ENCODE measurements around the gene SCUBE3.
A peak's percentile ranks its signal among the peaks of the same experiment; 100 is the strongest.

Gene SCUBE3

DNA sequence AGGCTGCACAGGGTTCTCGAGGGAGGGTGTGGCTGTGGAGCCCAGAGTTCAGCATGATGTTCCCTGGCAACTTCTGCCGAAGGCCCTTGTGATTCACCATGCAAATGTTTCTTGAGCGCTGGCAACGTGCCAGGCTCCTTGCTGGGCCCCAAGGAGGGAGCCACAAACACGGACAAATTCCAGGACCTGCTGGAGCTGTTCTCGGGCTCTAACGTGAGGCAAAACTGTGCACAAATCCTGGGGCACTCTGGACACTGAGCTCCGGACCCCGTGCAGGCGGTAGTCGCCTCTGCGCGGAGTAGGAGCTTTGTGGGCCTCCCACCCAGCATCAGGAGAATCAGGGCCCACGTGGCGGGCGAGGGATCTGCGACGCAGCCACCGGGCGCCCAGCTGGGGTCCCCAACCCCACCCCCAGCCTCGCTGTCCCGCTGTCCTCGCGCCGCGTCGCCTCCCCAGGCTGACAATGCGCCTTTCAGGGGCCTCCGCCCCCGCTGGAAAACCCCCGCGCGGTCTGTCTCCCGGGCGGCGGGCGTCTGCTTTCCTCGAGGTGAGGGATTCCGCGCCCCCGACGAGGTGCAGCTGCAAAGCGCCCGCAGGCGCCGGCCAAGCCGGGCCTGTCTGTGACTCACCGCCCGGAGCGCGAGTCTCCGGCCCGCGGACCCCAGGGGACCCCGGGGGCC, 31.7 kb upstream of the SCUBE3 start:
- DNase-seq, result no peak

DNA sequence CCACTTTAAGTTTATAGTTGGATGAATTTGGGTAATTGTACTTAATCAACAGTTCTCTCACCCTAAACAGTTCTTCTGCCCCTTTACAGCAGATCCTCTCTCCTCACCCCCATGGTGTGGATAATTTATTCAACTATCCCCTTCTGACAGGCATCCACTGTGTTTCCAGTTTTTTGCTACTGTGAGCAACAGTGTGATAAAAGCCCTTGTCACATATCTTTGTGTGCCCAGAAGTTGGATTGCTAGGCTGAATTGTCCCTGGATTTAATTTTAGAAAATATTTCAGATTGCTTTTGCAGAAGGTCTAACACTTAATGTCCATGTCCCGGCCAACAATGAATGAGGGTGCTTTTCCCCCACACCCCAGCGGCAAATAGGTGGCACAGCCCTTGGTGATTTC, 30.5 kb upstream of the SCUBE3 start:
- no peak for DNase-seq

DNA sequence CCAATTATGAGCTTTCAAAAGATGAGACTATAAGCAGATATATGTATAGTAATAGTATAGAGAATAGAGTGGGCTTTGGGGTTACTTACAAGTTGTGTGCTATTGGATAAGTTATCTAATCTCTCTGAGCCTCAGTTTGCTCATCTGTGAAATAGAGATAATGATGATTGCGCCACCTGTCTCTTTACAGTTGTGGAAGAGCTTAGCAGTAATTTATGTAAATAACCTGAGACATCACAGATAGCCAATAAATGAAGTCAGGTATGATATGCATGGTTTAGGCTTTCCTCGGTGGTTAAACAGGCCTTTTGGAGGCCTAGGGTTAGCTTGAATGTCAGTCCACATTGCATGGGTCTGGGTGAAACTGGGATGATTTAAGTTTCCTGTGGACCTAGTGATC, 29.8 kb upstream of the SCUBE3 start:
- no peak for DNase-seq

DNA sequence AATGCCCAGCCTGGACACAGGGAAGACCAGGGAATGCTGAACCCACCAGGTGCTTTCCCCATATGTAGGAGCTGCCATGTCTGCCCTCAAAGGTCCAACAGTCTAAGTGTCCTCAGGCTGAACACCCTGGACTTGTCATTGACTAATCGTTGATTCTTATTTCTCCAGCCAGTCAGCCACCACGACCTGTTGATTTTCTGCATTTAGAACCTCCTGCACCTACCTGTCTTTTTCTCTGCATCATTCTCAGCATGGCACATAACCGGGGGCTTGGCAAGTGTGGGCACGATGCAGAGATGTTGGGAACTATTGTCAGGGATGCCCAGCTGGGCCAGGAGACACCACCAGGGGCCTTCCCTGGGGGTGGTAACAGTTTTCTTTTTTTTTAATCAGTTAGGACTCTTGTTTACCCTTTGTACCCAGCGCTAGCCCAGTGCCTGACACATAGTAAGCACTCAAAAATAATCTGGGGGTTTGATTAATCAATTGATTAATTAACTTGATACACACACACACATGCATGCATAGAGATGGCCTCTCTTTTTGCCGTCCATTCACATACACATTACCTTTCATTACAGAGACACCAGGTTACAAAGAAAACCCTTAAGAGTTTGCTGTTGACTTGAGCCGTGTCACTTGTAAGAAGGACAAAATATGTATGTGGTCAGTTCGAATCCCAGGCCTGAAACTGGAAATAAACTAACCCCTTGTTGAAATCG, 29.0 kb upstream of the SCUBE3 start:
- DNase-seq, result no peak

GRCh38 chr6:35185302-35185681, 28.5 kb upstream of the SCUBE3 start:
- DNase-seq, result no peak

DNA sequence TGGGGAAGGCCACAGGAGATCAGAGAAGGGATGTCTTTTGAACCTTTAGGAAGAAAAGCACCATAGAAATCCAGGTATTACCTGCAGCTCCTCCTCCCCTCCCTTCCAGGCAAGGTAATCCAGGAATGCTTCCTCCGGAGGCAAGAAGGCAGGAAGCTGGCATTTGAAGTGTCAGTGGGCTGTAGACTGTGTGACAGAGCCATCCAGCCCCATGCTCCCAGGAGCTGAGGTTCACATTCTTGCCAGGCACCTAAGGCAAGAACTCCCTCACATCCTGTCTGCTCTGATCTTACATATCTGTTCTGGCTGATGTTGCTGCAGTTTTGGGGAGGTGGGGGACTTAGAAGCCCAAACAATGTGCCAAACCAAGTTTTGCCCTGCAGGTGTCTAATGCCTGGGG, 27.8 kb upstream of the SCUBE3 start:
- DNase-seq, result no peak

DNA sequence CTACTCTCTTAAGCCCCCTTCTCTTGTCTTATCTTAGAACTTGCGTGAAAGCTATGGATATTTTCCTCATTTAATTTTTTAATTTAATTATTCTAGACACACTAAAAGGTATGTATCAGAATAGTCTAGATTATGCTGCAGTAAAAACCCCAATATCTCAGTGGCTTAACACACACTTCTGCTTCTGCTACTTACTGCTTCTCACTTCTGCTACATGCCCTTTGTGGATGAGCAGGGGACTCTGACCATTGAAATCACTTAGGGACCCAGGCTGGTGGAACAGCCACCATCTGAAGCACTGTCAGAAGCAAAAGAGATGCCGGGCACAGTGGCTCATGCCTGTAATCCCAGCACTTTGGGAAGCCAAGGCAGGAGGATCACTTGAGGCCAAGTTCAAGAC, 27.2 kb upstream of the SCUBE3 start:
- no peak for DNase-seq

DNA sequence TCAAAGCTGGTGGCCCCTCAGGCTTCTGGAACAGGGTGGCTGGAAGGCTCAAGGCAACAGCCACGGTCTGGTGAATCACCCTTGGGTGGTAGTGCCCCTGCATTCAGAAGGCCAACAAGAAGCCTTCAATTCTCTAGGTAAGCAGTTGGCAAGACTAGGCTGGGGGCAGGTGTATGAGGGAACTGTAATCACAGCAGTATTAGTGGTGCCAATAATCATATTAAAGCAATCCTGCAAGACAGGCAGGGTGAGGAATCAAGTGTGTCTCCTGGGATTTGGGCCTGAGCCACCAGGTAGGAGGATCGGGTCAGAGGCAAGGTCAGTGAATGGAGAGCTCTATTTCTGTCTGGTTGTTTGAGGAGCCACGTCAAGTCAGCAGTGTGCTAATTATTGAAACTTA, 24.9 kb upstream of the SCUBE3 start:
- no peak for DNase-seq

DNA sequence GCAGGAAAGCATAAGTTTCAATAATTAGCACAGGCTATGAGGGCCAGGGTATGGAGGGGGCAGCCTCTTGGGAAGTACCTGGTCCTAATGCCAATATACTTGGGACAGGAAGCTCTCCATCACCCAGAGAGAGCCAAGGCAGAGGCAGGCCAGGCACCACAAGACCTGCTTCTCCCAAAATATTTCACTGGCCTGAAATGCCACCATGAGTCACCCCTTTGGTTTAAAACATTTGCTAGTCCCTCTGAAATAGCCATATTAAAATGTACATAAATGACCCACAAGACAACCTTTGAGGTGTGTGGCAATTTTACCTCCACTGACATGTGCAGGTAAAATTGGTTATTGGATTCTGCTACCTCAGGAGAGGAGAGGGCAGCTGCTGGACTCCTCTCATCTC, 23.4 kb upstream of the SCUBE3 start:
- DNase-seq, result no peak

DNA sequence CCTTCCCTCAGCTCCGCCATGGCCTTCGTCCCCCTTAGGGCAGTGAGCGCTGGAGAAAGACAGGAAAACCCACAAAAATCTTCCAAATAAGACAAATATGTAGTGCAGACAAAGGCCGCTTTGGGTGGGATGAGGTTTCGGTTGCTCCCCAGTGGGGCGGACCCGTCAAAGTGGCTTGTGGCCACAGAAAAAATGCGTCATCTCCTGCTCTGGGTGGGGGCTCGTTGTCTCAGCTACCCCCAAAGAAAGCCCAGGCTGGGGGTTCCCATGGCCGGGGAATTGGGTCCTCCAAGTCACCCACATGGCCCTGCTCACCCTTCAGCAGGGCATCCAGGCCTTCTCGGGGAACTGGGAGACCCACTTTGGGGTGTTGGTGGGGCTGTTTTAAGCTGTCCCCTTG, 21.9 kb upstream of the SCUBE3 start:
- no peak for DNase-seq

GRCh38 chr6:35192301-35192860, 21.4 kb upstream of the SCUBE3 start:
- no peak for DNase-seq

DNA sequence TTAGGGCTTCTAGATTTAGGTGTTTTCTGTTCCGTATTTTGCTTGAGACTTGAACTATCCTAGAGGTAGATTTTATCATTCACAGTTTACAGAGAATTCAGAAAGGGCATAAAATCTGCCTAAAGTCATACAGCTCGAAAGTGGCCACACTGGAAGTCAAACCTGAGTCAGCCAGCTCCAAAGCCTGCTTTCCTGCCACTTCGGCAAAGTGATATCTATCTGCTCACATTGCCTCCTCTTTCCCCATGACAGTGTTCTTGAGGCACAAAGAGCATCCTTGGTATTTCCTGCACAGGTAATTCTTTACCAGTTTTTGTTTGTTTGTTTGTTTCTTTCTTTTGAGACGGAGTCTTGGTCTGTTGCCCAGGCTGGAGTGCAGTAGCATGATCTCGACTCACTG, 19.4 kb upstream of the SCUBE3 start:
- no peak for DNase-seq

DNA sequence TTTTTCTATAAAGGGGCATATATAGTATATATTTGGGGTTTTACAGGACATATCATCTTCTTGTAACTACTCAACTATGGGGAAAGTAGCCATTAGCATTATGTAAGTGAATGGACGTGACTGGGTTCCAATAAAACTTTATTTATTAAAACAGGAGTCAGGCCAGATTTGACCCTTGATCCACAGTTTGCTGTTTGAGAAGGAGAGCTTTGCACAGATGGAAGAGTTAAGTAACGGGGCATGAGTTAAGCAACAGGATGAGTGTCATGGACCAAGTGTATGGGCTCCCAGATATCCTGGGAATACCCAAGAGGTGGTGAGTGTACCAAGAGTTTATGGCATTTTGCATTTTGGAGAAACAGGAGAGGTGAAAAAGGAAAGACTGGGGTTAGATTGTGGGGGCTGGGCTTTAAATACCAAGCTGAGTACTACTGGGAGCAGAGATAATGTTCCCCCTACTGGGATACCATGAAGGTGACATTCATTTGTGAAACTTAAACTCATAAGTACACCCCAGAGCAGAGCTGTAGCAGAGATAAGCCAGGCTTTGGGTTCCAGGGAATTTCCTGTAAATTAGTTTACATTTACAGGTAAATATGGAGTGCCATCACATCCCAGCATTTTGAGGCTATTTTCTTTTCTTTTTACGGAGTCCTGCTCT, 18.5 kb upstream of the SCUBE3 start:
- DNase-seq, result no peak

DNA sequence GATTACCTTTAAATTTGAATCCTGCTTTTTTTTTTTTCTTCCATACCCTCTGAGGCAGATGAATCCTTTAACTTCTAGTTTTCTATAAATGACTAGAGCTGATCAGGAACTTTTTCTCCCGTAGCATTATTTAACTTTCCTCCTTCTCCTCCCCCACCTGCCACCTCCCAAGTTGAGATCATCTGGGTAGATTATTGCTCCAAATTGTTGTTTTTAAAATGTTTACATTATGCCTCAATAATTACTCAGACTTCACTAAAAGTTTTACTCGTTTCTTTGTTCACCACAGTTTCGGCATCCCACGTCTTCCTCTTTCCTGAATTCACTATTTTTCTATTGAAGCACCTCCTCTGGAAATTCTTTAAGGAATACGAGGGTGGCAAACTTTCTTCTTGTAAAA, 16.6 kb upstream of the SCUBE3 start:
- DNase-seq, result no peak

DNA sequence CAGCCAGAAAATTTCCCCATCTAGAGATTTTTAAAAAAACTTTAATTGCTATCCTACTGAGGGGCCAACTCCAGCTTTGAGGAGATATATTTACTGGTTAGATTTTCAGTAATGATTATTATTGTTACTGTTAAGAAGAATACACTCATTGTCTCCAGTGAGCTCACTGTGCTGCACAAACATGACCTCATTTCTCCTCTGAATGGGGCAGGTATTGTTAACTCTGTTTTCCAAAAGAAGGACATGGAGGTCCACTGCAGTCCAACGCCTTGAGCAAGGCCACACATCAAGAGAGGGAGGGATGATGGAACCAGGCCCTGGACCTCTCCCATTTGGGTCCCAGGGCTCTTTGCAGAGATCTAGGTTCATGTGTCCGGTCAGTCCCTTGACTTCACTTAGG, 13.9 kb upstream of the SCUBE3 start:
- DNase-seq, result no peak

DNA sequence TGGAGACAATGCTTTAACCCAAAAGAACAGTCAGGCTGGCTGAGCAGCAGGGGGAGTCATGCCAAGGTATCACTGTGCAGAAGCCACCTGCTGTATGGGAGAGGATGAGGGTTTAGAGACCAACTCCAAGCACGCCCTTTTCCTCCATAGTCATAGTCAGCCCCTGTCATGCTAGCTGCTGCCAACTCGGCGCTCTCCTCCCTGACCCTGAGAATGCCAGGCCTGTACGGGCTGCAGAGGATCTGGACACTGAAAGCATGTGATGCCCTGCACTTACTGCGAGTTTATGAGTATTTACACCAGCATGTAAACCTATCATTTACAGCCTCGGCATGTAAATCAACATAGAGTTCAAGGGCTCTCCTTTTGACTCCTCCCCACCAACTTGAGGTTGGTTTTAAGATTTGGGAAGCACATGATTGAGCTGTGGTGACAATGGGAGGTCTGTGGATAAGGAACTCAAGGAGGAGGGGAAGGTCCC, 11.7 kb upstream of the SCUBE3 start:
- no peak for DNase-seq

GRCh38 chr6:35203152-35203670, 10.5 kb upstream of the SCUBE3 start:
- DNase-seq, result peak in 3 of 14 donors; percentile 9 to 24 (median 10)

GRCh38 chr6:35203680-35204079, 10.1 kb upstream of the SCUBE3 start:
- no peak for DNase-seq

DNA sequence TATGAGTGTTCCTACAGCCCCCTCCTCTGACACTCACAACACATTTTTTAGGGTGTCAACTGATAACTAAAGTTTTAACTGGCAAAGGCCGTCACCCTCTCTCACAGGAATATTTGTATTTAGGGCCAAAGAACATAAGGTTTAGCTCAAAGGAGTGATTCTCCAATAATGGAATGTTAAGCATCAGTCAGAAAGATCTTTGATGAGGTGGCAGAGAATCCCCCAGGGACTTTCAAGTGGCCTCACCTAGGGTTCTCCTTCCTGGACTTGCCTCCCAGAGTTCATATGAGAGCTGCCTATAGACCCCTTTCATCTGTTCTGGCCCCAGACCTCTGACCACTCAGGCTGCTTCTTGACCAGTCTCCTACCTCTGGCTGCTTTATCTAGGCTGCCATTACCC, 7.4 kb upstream of the SCUBE3 start:
- no peak for DNase-seq

GRCh38 chr6:35208419-35208818, 5.3 kb upstream of the SCUBE3 start:
- no peak for DNase-seq

DNA sequence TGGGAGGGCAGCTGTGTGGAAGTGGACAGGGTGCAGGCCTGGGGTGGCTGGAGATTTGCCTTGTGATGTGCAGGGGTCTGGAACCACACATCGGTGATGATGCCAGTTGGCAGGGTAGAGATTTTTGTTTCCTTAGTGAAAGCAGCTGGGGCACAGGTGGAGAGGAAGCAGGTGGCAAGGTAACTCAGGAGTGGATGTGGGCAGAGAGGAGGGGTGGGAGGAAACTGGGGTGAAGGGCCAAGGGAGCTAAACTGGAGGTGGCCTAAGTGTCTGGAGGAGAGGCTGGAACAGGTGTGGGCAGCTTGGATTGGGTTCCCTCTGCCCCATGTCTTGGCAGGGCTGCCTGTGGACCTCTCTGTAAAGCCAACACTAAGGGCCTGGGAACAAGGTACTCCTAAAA, 4.7 kb upstream of the SCUBE3 start:
- no peak for DNase-seq

GRCh38 chr6:35209622-35210247, 4.0 kb upstream of the SCUBE3 start:
- DNase-seq, result no peak

GRCh38 chr6:35213298-35213791, 411 bp upstream of the SCUBE3 start:
- peak in 1 of 14 donors; percentile 5 for DNase-seq
